Osteocyte (in vitro differentiated cells): ENCODE measurements around the gene NEMP1. TPM values are rescaled to one million over a fixed set of nuclear protein-coding genes. Genes with fewer than 3 reads are reported as not detected.

ENCODE experiments used
- DNase-seq: peaks from one replicate; pipeline ENCODE4 v3.0.0; 2021; ENCODE audit warnings: mixed read lengths; ENCODE audit not compliant: unreplicated experiment; ENCODE audit errors: extremely low spot score
- H3K27ac Mint-ChIP-seq: one replicate; pipeline ENCODE4 v1.8.0; 2021; ENCODE audit warnings: mild to moderate bottlenecking, mixed read lengths; ENCODE audit not compliant: unreplicated experiment
- H3K27me3 Mint-ChIP-seq: one replicate; pipeline ENCODE4 v1.8.0; 2021; ENCODE audit warnings: mixed read lengths; ENCODE audit not compliant: unreplicated experiment
- H3K36me3 Mint-ChIP-seq: one replicate; pipeline ENCODE4 v1.8.0; 2021; ENCODE audit warnings: mixed read lengths; ENCODE audit not compliant: unreplicated experiment
- H3K4me1 Mint-ChIP-seq: one replicate; pipeline ENCODE4 v1.8.0; 2021; ENCODE audit warnings: mixed read lengths; ENCODE audit not compliant: unreplicated experiment
- H3K4me3 Mint-ChIP-seq: one replicate; pipeline ENCODE4 v1.8.0; 2021; ENCODE audit warnings: mild to moderate bottlenecking, moderate library complexity, mixed read lengths; ENCODE audit not compliant: unreplicated experiment
- H3K9me3 Mint-ChIP-seq: one replicate; pipeline ENCODE4 v1.8.0; 2021; ENCODE audit warnings: mixed read lengths; ENCODE audit not compliant: unreplicated experiment
- CTCF ChIP-seq: fragments of 200-600 bp; sonication (generic); IDR thresholded peaks from 2 replicates; pipeline ENCODE4 v1.5.0; 2021; ENCODE audit warnings: antibody characterized with exemption, mild to moderate bottlenecking, moderate library complexity
- total RNA-seq: library from RNA; stranded (reverse); gene quantifications from 2 replicates; pipeline ENCODE4 v1.2.1, GENCODE V29; 2021

The NEMP1 gene
- total RNA-seq, 1 donor from 2014 or later: 12.1 TPM

DNA sequence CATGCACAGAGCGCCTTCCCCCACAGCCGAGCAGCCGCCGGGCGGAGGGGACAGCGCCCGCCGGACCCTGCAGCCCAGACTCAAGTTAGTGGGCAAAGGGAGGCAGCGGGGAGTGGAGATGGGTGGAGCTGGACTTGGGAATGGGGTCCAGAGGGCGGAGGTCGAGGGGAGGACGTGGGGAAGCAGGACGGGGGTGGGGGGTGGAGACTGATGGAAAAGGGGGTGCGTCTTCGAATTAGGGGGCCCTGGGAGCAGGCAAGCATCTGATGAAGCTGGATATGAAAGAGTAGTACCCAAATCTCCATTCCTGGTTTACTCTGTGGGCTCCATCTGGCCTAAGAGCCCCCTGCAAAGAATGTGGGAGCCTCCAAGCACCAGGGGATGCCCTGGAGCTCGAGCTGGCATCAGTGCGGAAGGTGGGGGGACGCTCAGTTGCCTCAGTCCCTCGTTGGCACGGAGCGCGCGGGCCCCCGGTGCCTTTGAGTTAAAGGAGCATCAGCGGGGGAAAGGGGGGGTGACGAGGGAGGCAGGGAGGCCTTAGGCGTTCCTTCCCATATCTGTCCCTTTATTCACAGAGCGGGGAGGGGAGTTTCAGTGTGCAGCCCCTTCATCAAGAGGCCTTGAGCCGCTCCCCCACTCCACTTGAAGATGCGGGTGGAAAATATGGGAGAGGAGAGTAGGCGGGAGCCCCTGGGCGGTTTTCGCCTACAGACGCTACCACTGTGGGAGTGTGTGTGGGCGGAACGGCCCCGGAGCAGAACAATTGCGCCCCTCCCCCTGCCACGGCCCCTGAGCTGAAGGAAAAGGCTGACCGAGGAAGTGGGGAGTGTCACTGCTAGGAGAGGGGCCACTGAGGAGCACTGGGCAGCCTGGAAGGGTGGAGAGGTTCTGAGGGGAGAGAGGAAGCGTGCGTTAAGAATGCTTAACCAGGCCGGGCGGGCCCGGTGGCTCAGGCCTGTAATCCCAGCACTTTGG is 11.0 kb upstream of the NEMP1 start:
- no peaks in the 10 kb centered on the region for H3K9me3 Mint-ChIP-seq
- TF ChIP-seq CTCF: no peak
- H3K36me3 Mint-ChIP-seq: peaks cover 26% of the 10 kb centered on the region
- H3K4me3 Mint-ChIP-seq: peak overlapping the region; percentile 98
- peak overlapping the region; percentile 89 for H3K27ac Mint-ChIP-seq
- no peak for DNase-seq
- H3K4me1 Mint-ChIP-seq: peaks cover 57% of the 10 kb centered on the region
- H3K27me3 Mint-ChIP-seq: no peaks in the 10 kb centered on the region

DNA sequence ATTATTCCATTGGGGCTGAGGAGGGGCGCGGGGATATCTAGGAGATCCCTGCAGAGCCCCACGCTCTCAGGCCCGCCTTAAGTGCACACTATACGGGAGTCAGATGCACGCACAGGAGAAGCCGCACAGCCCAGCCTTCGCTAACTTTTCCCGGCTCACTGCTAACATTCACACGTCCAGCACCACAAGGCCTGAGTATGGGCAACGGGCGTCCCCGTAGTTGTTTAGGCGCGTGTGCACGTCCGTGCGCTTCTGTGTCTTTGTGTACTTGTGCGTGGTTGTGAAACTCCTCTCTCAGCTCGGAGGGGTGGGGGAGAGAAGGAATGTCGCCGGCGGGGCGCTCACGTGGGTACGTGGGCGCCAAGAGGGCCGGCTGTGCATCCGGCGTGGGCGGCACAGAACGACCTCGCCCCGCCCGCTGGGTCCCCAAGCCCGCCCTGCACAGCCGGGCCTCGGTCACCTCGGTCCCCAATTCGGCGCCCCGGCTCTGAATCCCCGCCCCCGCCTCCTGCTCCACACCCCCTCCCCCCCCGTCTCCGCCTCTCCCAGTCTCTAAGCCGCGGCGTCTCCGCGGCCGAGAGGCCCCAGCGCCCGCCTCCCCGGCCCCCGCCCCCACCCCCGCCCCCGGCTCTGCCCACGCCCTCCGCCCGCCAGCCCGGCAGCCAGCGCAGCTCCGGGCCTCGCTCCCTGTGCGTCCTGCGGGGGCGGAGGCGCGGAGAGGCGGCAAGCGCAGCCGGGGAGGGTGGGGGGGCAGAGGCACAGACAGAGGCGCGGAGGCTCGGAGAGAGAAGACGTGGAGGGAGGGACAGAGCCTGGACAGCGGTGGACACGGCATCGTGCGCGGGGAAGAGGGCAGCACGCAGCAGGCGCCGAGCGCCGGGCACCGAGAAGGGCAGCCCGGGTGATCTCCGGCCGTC is 10.0 kb upstream of the NEMP1 start, which contains the start of gene NAB2:
Gene NAB2 (plus strand): TSS at position 761 of the 917 bp plus-strand sequence. CDS start 158 bp downstream, outside the sequence.
- Mint-ChIP-seq H3K9me3 (no peaks in the 10 kb centered on the region), H3K4me1 (peaks cover 50% of the 10 kb centered on the region), H3K27me3 (no peaks in the 10 kb centered on the region), H3K4me3 (peak within 1 kb of the TSS; percentile 98), H3K27ac (peak within 1 kb of the TSS; percentile 97), H3K36me3 (peaks cover 24% of the 10 kb centered on the region)
- DNase-seq: peak; percentile 96
- TF ChIP-seq CTCF: no peak

- Mint-ChIP-seq H3K36me3 (peaks cover 19% of the 10 kb centered on the region), H3K4me3 (peak overlapping the region; percentile 82), H3K9me3 (no peaks in the 10 kb centered on the region), H3K27ac (peak overlapping the region; percentile 97), H3K4me1 (peaks cover 43% of the 10 kb centered on the region), H3K27me3 (no peaks in the 10 kb centered on the region)
- peak; percentile 94 for DNase-seq
- TF ChIP-seq CTCF: no peak
Observed at GRCh38 chr12:57087691-57088353, 9.2 kb upstream of the NEMP1 start.

GRCh38 chr12:57087010-57087690 is 8.6 kb upstream of the NEMP1 start:
- Mint-ChIP-seq H3K4me1 (peaks cover 38% of the 10 kb centered on the region), H3K27me3 (no peaks in the 10 kb centered on the region), H3K36me3 (peaks cover 14% of the 10 kb centered on the region), H3K27ac (peak overlapping the region; percentile 97), H3K4me3 (peak overlapping the region; percentile 82), H3K9me3 (no peaks in the 10 kb centered on the region)
- peak; percentile 91 for DNase-seq
- no peak for TF ChIP-seq CTCF
